ENCODE data around the gene UFSP1.

The UFSP1 gene

DNA sequence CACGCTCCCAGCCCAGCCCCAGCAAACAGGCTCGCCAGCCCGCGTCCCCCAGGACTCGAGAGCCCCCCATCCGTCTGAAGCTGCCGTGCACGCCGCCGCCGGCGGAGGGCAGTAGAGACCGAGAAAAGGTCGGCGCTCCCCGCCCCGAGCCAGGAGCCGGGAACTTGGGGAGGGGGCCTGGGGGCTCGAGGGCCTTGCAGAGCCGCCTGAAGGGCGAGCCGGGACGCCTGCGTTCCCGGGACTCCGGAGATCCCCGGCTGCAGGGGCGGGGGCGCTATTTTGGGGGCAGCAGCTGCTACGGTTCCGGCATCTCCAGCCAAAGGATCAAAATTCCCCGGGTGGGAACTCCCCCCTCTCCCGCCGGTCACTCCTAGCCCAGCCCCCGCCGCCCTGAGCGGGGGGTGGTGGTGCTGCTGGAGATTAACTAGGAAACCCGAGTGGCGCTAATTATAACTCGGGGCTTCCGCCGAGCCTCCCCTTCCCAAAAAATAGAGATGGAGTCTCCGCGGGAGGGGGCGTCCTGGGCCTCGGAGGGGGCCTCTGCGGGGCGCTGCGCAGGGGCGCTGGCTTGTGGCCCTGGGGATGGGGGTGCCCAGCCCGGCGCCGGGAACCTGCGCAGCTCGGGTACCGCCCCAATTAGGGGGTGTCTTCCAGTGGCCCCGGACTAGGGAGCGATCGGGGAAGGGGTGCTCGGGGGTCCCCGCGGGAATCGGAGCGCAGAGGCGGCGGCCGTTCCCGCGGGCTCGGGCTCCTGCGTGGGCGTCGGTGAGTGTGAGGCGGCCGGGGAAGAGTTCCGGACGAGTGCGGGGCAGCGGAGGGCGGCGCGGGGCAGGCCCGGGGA is 5.6 kb upstream of the UFSP1 start:
- H3K4me3 ChIP-seq (ENCODE audit: low read depth, low read length), result peak overlapping the region; percentile 43
- DNase-seq (ENCODE audit: low read depth), result no peak
- peak; percentile 79 for TF ChIP-seq CTCF (conservative IDR thresholded peaks at IDR 0.05; ENCODE audit: low read depth, low read length)

- TF ChIP-seq CTCF (conservative IDR thresholded peaks at IDR 0.05; ENCODE audit: low read depth, low read length), result no peak
- H3K4me3 ChIP-seq (ENCODE audit: low read depth, low read length), result no peak overlapping the region
- DNase-seq (ENCODE audit: low read depth), result no peak
These were observed 4.6 kb upstream of the UFSP1 start for GRCh38 chr7:100893910-100894721.

DNA sequence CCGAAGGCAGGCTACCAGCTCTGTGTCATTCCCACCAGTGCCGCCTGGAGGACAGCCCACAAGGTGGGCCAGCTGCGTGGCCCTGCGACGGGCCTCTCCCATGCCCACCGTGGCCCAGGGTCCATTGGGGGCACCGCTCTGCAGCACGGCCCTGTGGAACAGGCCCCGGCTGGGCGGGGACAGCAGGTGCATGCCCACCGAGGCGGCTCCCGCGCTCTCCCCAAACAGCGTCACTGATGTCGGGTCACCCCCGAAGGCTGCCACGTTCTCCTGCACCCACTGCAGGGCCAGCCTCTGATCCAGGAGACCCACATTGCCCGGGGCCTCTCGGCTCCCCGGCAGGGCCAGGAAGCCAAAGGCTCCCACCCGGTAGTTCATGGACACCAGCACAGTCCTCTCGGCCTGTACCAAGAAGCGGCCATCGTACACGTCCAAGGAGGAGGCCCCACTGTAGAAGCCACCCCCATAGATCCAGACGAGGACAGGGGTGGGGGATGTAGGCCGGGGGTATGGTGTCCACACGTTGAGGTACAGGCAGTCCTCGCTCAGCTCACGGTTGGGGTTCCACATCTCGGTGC is 3.9 kb upstream of the UFSP1 start:
- DNase-seq (ENCODE audit: low read depth), result no peak
- no peak overlapping the region for H3K4me3 ChIP-seq (ENCODE audit: low read depth, low read length)
- TF ChIP-seq CTCF (conservative IDR thresholded peaks at IDR 0.05; ENCODE audit: low read depth, low read length), result no peak

DNA sequence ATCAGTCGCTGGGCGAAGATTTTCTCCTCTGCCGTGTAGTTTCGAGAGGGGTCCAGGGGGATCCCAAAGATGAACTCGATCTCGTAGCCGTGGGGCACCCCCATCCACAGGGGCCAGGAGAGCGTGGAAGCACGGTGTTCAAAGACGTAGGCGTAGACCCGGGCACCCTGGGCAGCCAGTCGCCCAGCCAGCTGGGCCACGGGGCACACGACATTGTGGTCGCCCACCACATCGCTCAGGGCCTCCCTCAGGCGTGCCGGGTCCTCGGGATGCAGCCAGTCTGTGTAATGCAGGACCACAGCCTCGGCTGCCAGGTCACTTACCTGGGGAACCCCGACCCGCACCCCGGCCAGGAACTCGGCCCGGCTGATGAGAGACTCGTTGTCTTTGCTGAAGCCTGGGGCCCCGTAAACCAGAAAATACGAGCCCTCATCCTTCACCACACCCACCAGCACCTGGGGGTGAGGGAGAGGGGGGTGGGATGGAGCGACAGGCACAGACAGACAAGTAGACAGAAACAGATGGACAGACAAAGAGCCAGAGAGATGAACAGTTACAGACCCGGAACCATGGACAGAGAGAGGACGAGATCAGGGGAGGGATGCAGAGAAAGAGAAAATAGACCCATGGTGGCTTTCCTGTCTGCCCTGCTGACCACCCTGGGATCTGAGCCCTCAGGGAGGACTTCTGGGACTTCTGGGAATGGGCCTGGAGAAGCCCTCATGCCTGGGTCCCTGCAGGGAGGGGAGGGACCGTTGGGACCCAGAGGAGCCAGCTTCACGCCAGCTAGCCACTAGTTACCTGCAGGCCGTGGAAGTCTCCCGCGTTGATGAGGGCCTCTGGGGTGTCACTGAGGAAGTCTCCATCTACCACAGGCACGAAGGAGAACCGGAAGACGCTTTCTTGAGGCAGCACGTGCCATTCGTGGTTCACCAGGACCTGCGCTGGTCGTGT is 3.1 kb upstream of the UFSP1 start:
- no peak overlapping the region for H3K4me3 ChIP-seq (ENCODE audit: low read depth, low read length)
- no peak for DNase-seq (ENCODE audit: low read depth)
- no peak for TF ChIP-seq CTCF (conservative IDR thresholded peaks at IDR 0.05; ENCODE audit: low read depth, low read length)

- no peak for DNase-seq (ENCODE audit: low read depth)
- TF ChIP-seq CTCF (conservative IDR thresholded peaks at IDR 0.05; ENCODE audit: low read depth, low read length), result no peak
- H3K4me3 ChIP-seq (ENCODE audit: low read depth, low read length), result no peak overlapping the region
These were observed 2.2 kb upstream of the UFSP1 start for GRCh38 chr7:100891568-100892247.
